Liver (tissue), 9 donors: Measurements from ENCODE around the gene FAM131B. TPM values are rescaled to one million over a fixed set of nuclear protein-coding genes. Genes with fewer than 3 reads are reported as not detected.

Experiments used
- DNase-seq: peaks from one replicate; pipeline ENCODE4 v3.0.0-alpha.2; 2017; ENCODE audit warnings: low spot score
- H3K27ac ChIP-seq, 2 donors: one replicate each; pipeline ENCODE4 v1.7.0; 2013; ENCODE audit warnings: inconsistent platforms in 2 of 2, low read length in 2 of 2, control low read depth in 1 of 2, low read depth in 1 of 2, mild to moderate bottlenecking in 1 of 2
- H3K27me3 ChIP-seq, 4 donors: one replicate each; pipeline versions ENCODE4 v1.6.1 to v1.7.0; 2013; ENCODE audit warnings: low read length in 3 of 4, inconsistent platforms in 1 of 4, mild to moderate bottlenecking in 1 of 4, moderate library complexity in 1 of 4; ENCODE audit not compliant: control insufficient read depth in 4 of 4, insufficient read depth in 4 of 4
- H3K36me3 ChIP-seq, 4 donors: one replicate each; pipeline versions ENCODE4 v1.6.1 to v1.7.0; 2013; ENCODE audit warnings: low read length in 3 of 4, mild to moderate bottlenecking in 3 of 4, low read depth in 1 of 4, moderate library complexity in 1 of 4; ENCODE audit not compliant: control insufficient read depth in 4 of 4, insufficient read depth in 3 of 4
- H3K4me1 ChIP-seq, 4 donors: one replicate each; pipeline versions ENCODE4 v1.6.1 to v1.7.0; 2013; ENCODE audit warnings: low read length in 3 of 4, mild to moderate bottlenecking in 3 of 4, moderate library complexity in 1 of 4; ENCODE audit not compliant: control insufficient read depth in 4 of 4, insufficient read depth in 4 of 4
- H3K4me3 ChIP-seq, 3 donors: one replicate each; pipeline versions ENCODE4 v1.6.1 to v1.7.0; 2013; ENCODE audit warnings: low read length in 3 of 3, control low read depth in 1 of 3, low read depth in 1 of 3, mild to moderate bottlenecking in 1 of 3
- H3K9ac ChIP-seq, 2 donors: one replicate each; pipeline ENCODE4 v1.7.0; 2013; ENCODE audit warnings: low read length in 2 of 2, mild to moderate bottlenecking in 2 of 2, moderate library complexity in 2 of 2, control low read depth in 1 of 2, low read depth in 1 of 2
- H3K9me3 ChIP-seq, 4 donors: one replicate each; pipeline versions ENCODE4 v1.6.1 to v1.7.0; 2013; ENCODE audit warnings: low read length in 3 of 4; ENCODE audit not compliant: control insufficient read depth in 4 of 4
- EGR1 ChIP-seq, 2 donors: IDR thresholded peaks; 2 replicates each; pipeline ENCODE4 v1.6.1; 2016 to 2018; ENCODE audit warnings: antibody characterized with exemption in 2 of 2, low read depth in 2 of 2
- FOXA1 ChIP-seq: IDR thresholded peaks from 2 replicates; pipeline ENCODE4 v1.6.1; 2016; ENCODE audit warnings: antibody characterized with exemption
- FOXA2 ChIP-seq: IDR thresholded peaks from 2 replicates; pipeline ENCODE4 v1.6.1; 2016; ENCODE audit warnings: antibody characterized with exemption
- GABPA ChIP-seq, 2 donors: IDR thresholded peaks in 1 of 2; conservative IDR thresholded peaks in 1 of 2; 2 replicates each; pipeline ENCODE4 v1.6.1; 2016; ENCODE audit warnings: antibody characterized with exemption in 2 of 2, mild to moderate bottlenecking in 1 of 2, moderate library complexity in 1 of 2
- HNF4A ChIP-seq, 2 donors: conservative IDR thresholded peaks; 2 replicates each; pipeline ENCODE4 v1.6.1; 2016; ENCODE audit warnings: antibody characterized with exemption in 2 of 2, mild to moderate bottlenecking in 2 of 2
- HNF4G ChIP-seq: IDR thresholded peaks from 2 replicates; pipeline ENCODE4 v1.6.1; 2016; ENCODE audit warnings: antibody characterized with exemption
- JUND ChIP-seq, 2 donors: IDR thresholded peaks; 2 replicates each; pipeline ENCODE4 v1.6.1; 2016; ENCODE audit warnings: antibody characterized with exemption in 2 of 2
- NR2F2 ChIP-seq: IDR thresholded peaks from 2 replicates; pipeline ENCODE4 v1.6.1; 2016; ENCODE audit warnings: antibody characterized with exemption
- RAD21 ChIP-seq, 2 donors: IDR thresholded peaks; 2 replicates each; pipeline ENCODE4 v1.6.1; 2016; ENCODE audit warnings: antibody characterized with exemption in 2 of 2, mild to moderate bottlenecking in 2 of 2
- RXRA ChIP-seq, 2 donors: IDR thresholded peaks; 2 replicates each; pipeline ENCODE4 v1.6.1; 2017 to 2018; ENCODE audit warnings: antibody characterized with exemption in 2 of 2, mild to moderate bottlenecking in 1 of 2
- SP1 ChIP-seq: IDR thresholded peaks from 2 replicates; pipeline ENCODE4 v1.6.1; 2018; ENCODE audit warnings: antibody characterized with exemption, mild to moderate bottlenecking
- TAF1 ChIP-seq: conservative IDR thresholded peaks from 2 replicates; pipeline ENCODE4 v1.6.1; 2016; ENCODE audit warnings: antibody characterized with exemption, mild to moderate bottlenecking
- YY1 ChIP-seq: IDR thresholded peaks from 2 replicates; pipeline ENCODE4 v1.6.1; 2016; ENCODE audit warnings: antibody characterized with exemption, mild to moderate bottlenecking
- WGBS: extraction: QIAGEN DNeasy Blood & Tissue Kit; methylation state at CpG from one replicate; pipeline ENCODE4 v1.1.7; 2013; 5-methylcytosine and 5-hydroxymethylcytosine counted together
- polyA plus RNA-seq, 2 donors: library from polyadenylated mRNA; stranded (reverse) in 1 of 2; unstranded in 1 of 2; fragments of 200-250 nt in 1 of 2; fragments of >200 nt in 1 of 2; fragmentation: Nextera tagmentation in 1 of 2; extraction: Ambion mirVana in 1 of 2; gene quantifications; one replicate each; pipeline versions ENCODE4 v1.2.1 to v1.2.3, GENCODE V29; 2013 to 2015
- total RNA-seq, 2 donors: library from RNA; depleted of rRNA; stranded (reverse); fragments of >200 nt; gene quantifications; one replicate each; pipeline ENCODE4 v1.2.3, GENCODE V29; 2014
- TF ChIP-seq, protein P1 (sequence below): fragments of 150-350 bp; IDR thresholded peaks from 2 replicates; pipeline ENCODE4 v1.5.1; 2017; ENCODE audit warnings: improper control_type of control experiment, low read depth, low read length; ENCODE audit not compliant: missing input control
- TF ChIP-seq, protein P2 (sequence below): IDR thresholded peaks from 2 replicates; pipeline ENCODE4 v1.6.1; 2016; ENCODE audit warnings: antibody characterized with exemption, mild to moderate bottlenecking
- TF ChIP-seq, protein P3 (sequence below): IDR thresholded peaks from 2 replicates; pipeline ENCODE4 v1.6.1; 2016; ENCODE audit warnings: antibody characterized with exemption
- TF ChIP-seq, protein P4 (sequence below): IDR thresholded peaks from 2 replicates; pipeline ENCODE4 v1.6.1; 2016; ENCODE audit warnings: antibody characterized with exemption
- TF ChIP-seq, protein P5 (sequence below): IDR thresholded peaks from 2 replicates; pipeline ENCODE4 v1.6.1; 2016; ENCODE audit warnings: antibody characterized with exemption
- donor health status: healthy.
- donor health status: healthy.
- donor health status: healthy.
- donor health status: healthy.
- donor health status: healthy.

Gene FAM131B
- total and polyA plus RNA-seq, 4 donors: 0.06 to 0.14 (median 0.08) TPM; not detected in 1

DNA sequence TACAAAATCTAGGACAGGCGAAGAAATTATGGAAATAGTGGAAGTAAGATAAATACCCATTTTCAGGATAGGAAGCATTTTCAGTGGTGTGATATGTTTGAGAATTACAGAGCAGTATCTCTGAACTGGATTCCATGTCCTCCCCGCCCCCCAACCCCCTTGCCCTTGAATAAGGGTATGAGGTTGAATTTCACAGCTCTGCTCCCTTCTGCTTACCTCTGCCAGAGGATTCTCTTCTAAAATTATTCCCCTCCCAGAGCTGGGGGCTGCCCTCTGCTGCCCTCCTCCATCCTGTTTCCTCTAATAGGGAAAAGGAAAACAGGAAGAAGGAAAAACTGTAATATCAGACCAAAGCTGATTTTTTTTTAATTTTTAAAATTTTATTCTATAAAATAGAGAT is 53.9 kb downstream of the FAM131B start:
- 87% methylated on average over 2 of the region's 2 CpGs for WGBS
- no peaks in the 10 kb centered on the region for H3K27me3 ChIP-seq
- no peak overlapping the region for H3K27ac ChIP-seq
- H3K9me3 ChIP-seq: no peaks in the 10 kb centered on the region
- TF ChIP-seq RXRA (IDR thresholded peaks at IDR 0.05) (no peak), JUND (IDR thresholded peaks at IDR 0.05) (no peak), YY1 (no peak), SP1 (no peak), NR2F2 (peak; percentile 32)
- H3K4me3 ChIP-seq: no peak overlapping the region
- H3K36me3 ChIP-seq: peaks cover 6 to 25% (median 19%) of the 10 kb centered on the region in 4 donors
- no peak for DNase-seq
- H3K9ac ChIP-seq: no peak overlapping the region
- peaks cover 0 to 10% (median 8%) of the 10 kb centered on the region in 4 donors for H3K4me1 ChIP-seq

DNA sequence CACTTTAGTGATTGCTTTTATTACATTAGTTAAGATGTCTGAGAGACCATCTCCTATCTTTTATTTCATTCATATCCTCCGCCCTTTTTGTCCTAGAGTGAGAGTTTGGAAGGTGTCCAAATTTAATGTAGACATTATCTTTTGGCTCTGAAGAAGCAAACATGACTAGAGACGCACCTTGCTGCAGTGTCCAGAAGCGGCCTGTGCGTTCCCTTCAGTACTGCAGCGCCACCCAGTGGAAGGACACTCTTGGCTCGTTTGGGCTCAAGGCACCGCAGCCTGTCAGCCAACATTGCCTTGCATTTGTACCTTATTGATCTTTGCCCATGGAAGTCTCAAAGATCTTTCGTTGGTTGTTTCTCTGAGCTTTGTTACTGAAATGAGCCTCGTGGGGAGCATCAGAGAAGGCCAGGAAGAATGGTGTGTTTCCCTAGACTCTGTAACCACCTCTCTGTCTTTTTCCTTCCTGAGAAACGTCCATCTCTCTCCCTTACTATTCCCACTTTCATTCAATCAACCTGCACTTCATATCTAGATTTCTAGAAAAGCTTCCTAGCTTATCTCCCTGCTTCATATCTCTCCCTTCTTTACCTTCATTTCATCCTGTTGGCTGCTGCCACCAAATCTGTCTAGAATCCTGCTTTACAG is 57.0 kb downstream of the FAM131B start:
- Histone ChIP-seq H3K27ac (no peak overlapping the region), H3K4me3 (no peak overlapping the region), H3K4me1 (peaks cover 0 to 10% (median 8%) of the 10 kb centered on the region in 4 donors), H3K9ac (no peak overlapping the region), H3K9me3 (no peaks in the 10 kb centered on the region), H3K36me3 (peaks cover 8 to 50% (median 41%) of the 10 kb centered on the region in 4 donors), H3K27me3 (no peaks in the 10 kb centered on the region)
- TF ChIP-seq, protein P1, sequence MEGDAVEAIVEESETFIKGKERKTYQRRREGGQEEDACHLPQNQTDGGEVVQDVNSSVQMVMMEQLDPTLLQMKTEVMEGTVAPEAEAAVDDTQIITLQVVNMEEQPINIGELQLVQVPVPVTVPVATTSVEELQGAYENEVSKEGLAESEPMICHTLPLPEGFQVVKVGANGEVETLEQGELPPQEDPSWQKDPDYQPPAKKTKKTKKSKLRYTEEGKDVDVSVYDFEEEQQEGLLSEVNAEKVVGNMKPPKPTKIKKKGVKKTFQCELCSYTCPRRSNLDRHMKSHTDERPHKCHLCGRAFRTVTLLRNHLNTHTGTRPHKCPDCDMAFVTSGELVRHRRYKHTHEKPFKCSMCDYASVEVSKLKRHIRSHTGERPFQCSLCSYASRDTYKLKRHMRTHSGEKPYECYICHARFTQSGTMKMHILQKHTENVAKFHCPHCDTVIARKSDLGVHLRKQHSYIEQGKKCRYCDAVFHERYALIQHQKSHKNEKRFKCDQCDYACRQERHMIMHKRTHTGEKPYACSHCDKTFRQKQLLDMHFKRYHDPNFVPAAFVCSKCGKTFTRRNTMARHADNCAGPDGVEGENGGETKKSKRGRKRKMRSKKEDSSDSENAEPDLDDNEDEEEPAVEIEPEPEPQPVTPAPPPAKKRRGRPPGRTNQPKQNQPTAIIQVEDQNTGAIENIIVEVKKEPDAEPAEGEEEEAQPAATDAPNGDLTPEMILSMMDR: peak; percentile 93
- peak; percentile 53 to 71 for TF ChIP-seq HNF4A (conservative IDR thresholded peaks at IDR 0.05)
- no peak for TF ChIP-seq GABPA (IDR thresholded peaks at IDR 0.05 in 1 of 2, conservative IDR thresholded peaks at IDR 0.05 in 1 of 2)
- no peak for TF ChIP-seq FOXA2
- TF ChIP-seq, protein P2, sequence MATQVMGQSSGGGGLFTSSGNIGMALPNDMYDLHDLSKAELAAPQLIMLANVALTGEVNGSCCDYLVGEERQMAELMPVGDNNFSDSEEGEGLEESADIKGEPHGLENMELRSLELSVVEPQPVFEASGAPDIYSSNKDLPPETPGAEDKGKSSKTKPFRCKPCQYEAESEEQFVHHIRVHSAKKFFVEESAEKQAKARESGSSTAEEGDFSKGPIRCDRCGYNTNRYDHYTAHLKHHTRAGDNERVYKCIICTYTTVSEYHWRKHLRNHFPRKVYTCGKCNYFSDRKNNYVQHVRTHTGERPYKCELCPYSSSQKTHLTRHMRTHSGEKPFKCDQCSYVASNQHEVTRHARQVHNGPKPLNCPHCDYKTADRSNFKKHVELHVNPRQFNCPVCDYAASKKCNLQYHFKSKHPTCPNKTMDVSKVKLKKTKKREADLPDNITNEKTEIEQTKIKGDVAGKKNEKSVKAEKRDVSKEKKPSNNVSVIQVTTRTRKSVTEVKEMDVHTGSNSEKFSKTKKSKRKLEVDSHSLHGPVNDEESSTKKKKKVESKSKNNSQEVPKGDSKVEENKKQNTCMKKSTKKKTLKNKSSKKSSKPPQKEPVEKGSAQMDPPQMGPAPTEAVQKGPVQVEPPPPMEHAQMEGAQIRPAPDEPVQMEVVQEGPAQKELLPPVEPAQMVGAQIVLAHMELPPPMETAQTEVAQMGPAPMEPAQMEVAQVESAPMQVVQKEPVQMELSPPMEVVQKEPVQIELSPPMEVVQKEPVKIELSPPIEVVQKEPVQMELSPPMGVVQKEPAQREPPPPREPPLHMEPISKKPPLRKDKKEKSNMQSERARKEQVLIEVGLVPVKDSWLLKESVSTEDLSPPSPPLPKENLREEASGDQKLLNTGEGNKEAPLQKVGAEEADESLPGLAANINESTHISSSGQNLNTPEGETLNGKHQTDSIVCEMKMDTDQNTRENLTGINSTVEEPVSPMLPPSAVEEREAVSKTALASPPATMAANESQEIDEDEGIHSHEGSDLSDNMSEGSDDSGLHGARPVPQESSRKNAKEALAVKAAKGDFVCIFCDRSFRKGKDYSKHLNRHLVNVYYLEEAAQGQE: no peak
- TF ChIP-seq, protein P3, sequence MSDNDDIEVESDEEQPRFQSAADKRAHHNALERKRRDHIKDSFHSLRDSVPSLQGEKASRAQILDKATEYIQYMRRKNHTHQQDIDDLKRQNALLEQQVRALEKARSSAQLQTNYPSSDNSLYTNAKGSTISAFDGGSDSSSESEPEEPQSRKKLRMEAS: no peak
- TF ChIP-seq TAF1: no peak
- TF ChIP-seq HNF4G: peak; percentile 32
- no peak for TF ChIP-seq FOXA1
- TF ChIP-seq RAD21 (IDR thresholded peaks at IDR 0.05): peak; percentile 96 to 99
- TF ChIP-seq, protein P4, sequence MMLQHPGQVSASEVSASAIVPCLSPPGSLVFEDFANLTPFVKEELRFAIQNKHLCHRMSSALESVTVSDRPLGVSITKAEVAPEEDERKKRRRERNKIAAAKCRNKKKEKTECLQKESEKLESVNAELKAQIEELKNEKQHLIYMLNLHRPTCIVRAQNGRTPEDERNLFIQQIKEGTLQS: no peak
- no peak for TF ChIP-seq NR2F2
- TF ChIP-seq RXRA (IDR thresholded peaks at IDR 0.05): peak; percentile 37 to 52
- no peak for TF ChIP-seq YY1
- TF ChIP-seq EGR1 (IDR thresholded peaks at IDR 0.05; ENCODE audit: low read depth in 2 of 2): no peak
- TF ChIP-seq SP1: no peak
- TF ChIP-seq JUND (IDR thresholded peaks at IDR 0.05): no peak
- TF ChIP-seq, protein P5, sequence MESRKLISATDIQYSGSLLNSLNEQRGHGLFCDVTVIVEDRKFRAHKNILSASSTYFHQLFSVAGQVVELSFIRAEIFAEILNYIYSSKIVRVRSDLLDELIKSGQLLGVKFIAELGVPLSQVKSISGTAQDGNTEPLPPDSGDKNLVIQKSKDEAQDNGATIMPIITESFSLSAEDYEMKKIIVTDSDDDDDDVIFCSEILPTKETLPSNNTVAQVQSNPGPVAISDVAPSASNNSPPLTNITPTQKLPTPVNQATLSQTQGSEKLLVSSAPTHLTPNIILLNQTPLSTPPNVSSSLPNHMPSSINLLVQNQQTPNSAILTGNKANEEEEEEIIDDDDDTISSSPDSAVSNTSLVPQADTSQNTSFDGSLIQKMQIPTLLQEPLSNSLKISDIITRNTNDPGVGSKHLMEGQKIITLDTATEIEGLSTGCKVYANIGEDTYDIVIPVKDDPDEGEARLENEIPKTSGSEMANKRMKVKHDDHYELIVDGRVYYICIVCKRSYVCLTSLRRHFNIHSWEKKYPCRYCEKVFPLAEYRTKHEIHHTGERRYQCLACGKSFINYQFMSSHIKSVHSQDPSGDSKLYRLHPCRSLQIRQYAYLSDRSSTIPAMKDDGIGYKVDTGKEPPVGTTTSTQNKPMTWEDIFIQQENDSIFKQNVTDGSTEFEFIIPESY: no peak
- peak; percentile 81 for DNase-seq
- WGBS: 21% methylated on average over 10 of the region's 10 CpGs
